Panc1 (cell line): ENCODE data around the gene ACP4. TPM values are rescaled to one million over a fixed set of nuclear protein-coding genes. Genes with fewer than 3 reads are reported as not detected.

Experiments
- ATAC-seq: fragments of 200-7000 bp; cut with Tn5 transposase; 2 replicates; pipeline ENCODE4 v1.9.1; 2020; ENCODE audit warnings: mild to moderate bottlenecking, moderate library complexity
- BruUV-seq: library from RNA; stranded (reverse); fragments of 400-500 nt; replicated peaks from 2 replicates; lab custom pipeline; 2021; lab: Mats Ljungman, UMichigan
- CTCF ChIA-PET: fragments of 300-600 bp; sonication (Branson Sonifier 250); formaldehyde crosslinking; loops from one replicate; lab custom pipeline; 2022; ENCODE audit warnings: antibody characterized with exemption; lab: Charles Lee
- POLR2A ChIA-PET: fragments of 300-600 bp; sonication (Branson Sonifier 250); formaldehyde crosslinking; loops from one replicate; lab custom pipeline; 2022; ENCODE audit warnings: antibody characterized with exemption; lab: Charles Lee
- DNase-seq: peaks from one replicate; pipeline ENCODE4 v3.0.0-alpha.2; 2010; ENCODE audit warnings: low read depth, low spot score
- H3K27ac ChIP-seq: 2 replicates; pipeline ENCODE4 v1.5.1; 2011; ENCODE audit warnings: mild to moderate bottlenecking, low read length, inconsistent platforms
- H3K27me3 ChIP-seq: fragments of 200-500 bp; sonication (Bioruptor generic); 2 replicates; pipeline ENCODE4 v1.6.0; 2014; ENCODE audit warnings: low read length, inconsistent platforms; ENCODE audit not compliant: control insufficient read depth, insufficient read depth
- H3K36me3 ChIP-seq: fragments of 200-500 bp; sonication (Bioruptor generic); 2 replicates; pipeline ENCODE4 v1.5.1; 2014; ENCODE audit warnings: inconsistent platforms, mild to moderate bottlenecking, low read length, moderate library complexity; ENCODE audit not compliant: control insufficient read depth, insufficient read depth
- H3K4me1 ChIP-seq: 2 replicates; pipeline ENCODE4 v1.5.1; 2011; ENCODE audit warnings: inconsistent platforms, mild to moderate bottlenecking, low read length, moderate library complexity; ENCODE audit not compliant: control insufficient read depth, insufficient read depth
- H3K4me3 ChIP-seq, 2 experiments: 2 replicates each; pipeline ENCODE4 v1.5.1; 2011 to 2012; ENCODE audit warnings: low read depth in 2 of 2, low read length in 2 of 2, mild to moderate bottlenecking in 2 of 2, inconsistent platforms in 1 of 2, moderate library complexity in 1 of 2
- H3K9me3 ChIP-seq: fragments of 200-500 bp; sonication (Bioruptor generic); 2 replicates; pipeline ENCODE4 v1.5.1; 2014; ENCODE audit warnings: low read depth, mild to moderate bottlenecking, inconsistent platforms, low read length, moderate library complexity; ENCODE audit not compliant: control insufficient read depth, insufficient read depth
- CTCF ChIP-seq: fragments of 450-650 bp; IDR thresholded peaks from 2 replicates; pipeline ENCODE4 v1.5.1; 2017; ENCODE audit warnings: mild to moderate bottlenecking
- POLR2AphosphoS5 ChIP-seq: IDR thresholded peaks from 2 replicates; pipeline ENCODE4 v1.6.1; 2012; ENCODE audit warnings: mild to moderate bottlenecking, low read depth, low read length, moderate library complexity
- REST ChIP-seq, 2 experiments: IDR thresholded peaks; 2 replicates each; pipeline ENCODE4 v1.6.1; 2011 to 2012; ENCODE audit warnings: low read depth in 2 of 2, control low read depth in 1 of 2, low read length in 1 of 2, mild to moderate bottlenecking in 1 of 2, moderate library complexity in 1 of 2; ENCODE audit not compliant: insufficient read depth in 1 of 2
- SIN3A ChIP-seq: IDR thresholded peaks from 2 replicates; pipeline ENCODE4 v1.6.1; 2012; ENCODE audit warnings: low read depth, mild to moderate bottlenecking, low read length, moderate library complexity, borderline replicate concordance; ENCODE audit not compliant: insufficient read depth
- TCF7L2 ChIP-seq: IDR thresholded peaks from 2 replicates; pipeline ENCODE4 v1.6.1; 2011; ENCODE audit warnings: mild to moderate bottlenecking, low read depth, low read length, inconsistent platforms
- in situ Hi-C: cut with HindIII; loops from 2 replicates; pipeline ENCODE4 v1.10.0; 2016; ENCODE audit warnings: low sequenced_read_pairs, low pct_unique_long_range_greater_than_20kb
- intact Hi-C: fragments of 100-400 bp; cut with micrococcal nuclease; formaldehyde crosslinking; loops from one replicate; pipeline ENCODE4 v1.10.0; 2022; ENCODE audit not compliant: unreplicated experiment
- total RNA-seq: library from RNA; stranded (reverse); gene quantifications from one replicate; pipeline ENCODE4 v1.2.1, GENCODE V29; 2021; ENCODE audit not compliant: unreplicated experiment

The ACP4 gene
- total RNA-seq, 1 experiment from 2014 or later, result not detected

GRCh38 chr19:50803633-50804419, 13.6 kb downstream of the ACP4 start:
- Histone ChIP-seq H3K4me3 (peak overlapping the region; percentile 85 to 89), H3K9me3 (no peaks in the 10 kb centered on the region), H3K27me3 (no peaks in the 10 kb centered on the region), H3K4me1 (peaks cover 8% of the 10 kb centered on the region), H3K27ac (peak overlapping the region; percentile 94), H3K36me3 (peaks cover 13% of the 10 kb centered on the region)
- ChIA-PET CTCF (no interaction called here), POLR2A (interaction anchor here (0.6 kb wide), 2 partner anchors 25 to 80 kb away, joined by 4 to 10 read pairs; no protein-coding TSS in a partner anchor)
- in situ Hi-C loops, result no loop called here
- no peak for TF ChIP-seq TCF7L2
- TF ChIP-seq CTCF, result no peak
- no peak for TF ChIP-seq SIN3A
- no peak; a peak in 1 of 4 replicates for TF ChIP-seq REST (IDR thresholded peaks at IDR 0.05; ENCODE audit: insufficient read depth in 1 of 2, low read depth in 2 of 2, low read length in 1 of 2)
- no peak; the same call in 1 of the 2 replicates for TF ChIP-seq POLR2AphosphoS5
- BruUV-seq, result TSS peak; percentile 95
- DNase-seq, result no peak
- intact Hi-C loops, result no loop called here
- ATAC-seq, result peak; percentile 71

- Histone ChIP-seq H3K4me1 (peaks cover 8% of the 10 kb centered on the region), H3K36me3 (peaks cover 13% of the 10 kb centered on the region), H3K27ac (peak overlapping the region; percentile 94), H3K27me3 (no peaks in the 10 kb centered on the region), H3K9me3 (no peaks in the 10 kb centered on the region), H3K4me3 (peak overlapping the region; percentile 85 to 89)
- peak; percentile 97 for TF ChIP-seq POLR2AphosphoS5
- TF ChIP-seq SIN3A, result no peak
- 0 out of 2 replicates have a peak, but pooled peaks have one; percentile 45 for TF ChIP-seq TCF7L2
- ATAC-seq (peak; percentile 96), DNase-seq (peak; percentile 78)
- in situ Hi-C loops (no loop called here), intact Hi-C loops (no loop called here)
- no TSS peak for BruUV-seq
- CTCF ChIA-PET, result interaction anchor here (0.7 kb wide), 1 partner anchor 102 kb away, joined by 3 read pairs; no protein-coding TSS in a partner anchor
- POLR2A ChIA-PET, result interaction anchor here (0.6 kb wide), 2 partner anchors 26 to 79 kb away, joined by 4 to 10 read pairs; no protein-coding TSS in a partner anchor
Observed at GRCh38 chr19:50804420-50805272, 14.4 kb downstream of the ACP4 start.
